HG03571 (cell line): Measurements from ENCODE around the gene SEC24D.

Experiments used
- ATAC-seq: cut with Tn5 transposase; IDR thresholded peaks from one replicate; pipeline ENCODE4 v1.9.1; 2021; ENCODE audit not compliant: unreplicated experiment

Gene SEC24D

GRCh38 chr4:118729287-118730286, 106.3 kb downstream of the SEC24D start:
- no peak for ATAC-seq

- ATAC-seq = no peak
These were observed 108.6 kb downstream of the SEC24D start for GRCh38 chr4:118727360-118727759.

GRCh38 chr4:118723369-118723768, 112.6 kb downstream of the SEC24D start:
- no peak for ATAC-seq

GRCh38 chr4:118721752-118722151, 114.2 kb downstream of the SEC24D start:
- ATAC-seq = no peak

GRCh38 chr4:118718511-118719170, 117.3 kb downstream of the SEC24D start:
- ATAC-seq = no peak

- ATAC-seq = no peak
These were observed 119.6 kb downstream of the SEC24D start for GRCh38 chr4:118716304-118716703.

GRCh38 chr4:118714682-118715081, 121.2 kb downstream of the SEC24D start:
- ATAC-seq = no peak

- ATAC-seq = no peak
These were observed 123.1 kb downstream of the SEC24D start for GRCh38 chr4:118712872-118713271.

GRCh38 chr4:118711052-118711451, 124.9 kb downstream of the SEC24D start:
- ATAC-seq = no peak

- no peak for ATAC-seq
These were observed 132.8 kb downstream of the SEC24D start for GRCh38 chr4:118703118-118703517.

- peak; percentile 100 for ATAC-seq
These were observed 150.8 kb downstream of the SEC24D start, which contains the start of gene METTL14 for GRCh38 chr4:118684873-118685811. METTL14 (plus strand) TSS chr4:118685392; CDS start chr4:118685535, 143 bp downstream.

GRCh38 chr4:118683513-118683912, 152.4 kb downstream of the SEC24D start:
- no peak for ATAC-seq

- ATAC-seq = no peak
These were observed 153.0 kb downstream of the SEC24D start for GRCh38 chr4:118682928-118683327.

- no peak for ATAC-seq
These were observed 155.1 kb downstream of the SEC24D start for GRCh38 chr4:118680808-118681207.

- ATAC-seq = no peak
These were observed 159.8 kb downstream of the SEC24D start for GRCh38 chr4:118676128-118676527.
